ENCODE data around the gene ARF1. TPM values are rescaled to one million over a fixed set of nuclear protein-coding genes. Genes with fewer than 3 reads are reported as not detected.

ARF1 gene
- total RNA-seq, 1 donor from 2014 or later, result 361 TPM

GRCh38 chr1:228050571-228051231 lies 31.8 kb upstream of the ARF1 start:
- DNase-seq (ENCODE audit: low spot score), result no peak

DNA sequence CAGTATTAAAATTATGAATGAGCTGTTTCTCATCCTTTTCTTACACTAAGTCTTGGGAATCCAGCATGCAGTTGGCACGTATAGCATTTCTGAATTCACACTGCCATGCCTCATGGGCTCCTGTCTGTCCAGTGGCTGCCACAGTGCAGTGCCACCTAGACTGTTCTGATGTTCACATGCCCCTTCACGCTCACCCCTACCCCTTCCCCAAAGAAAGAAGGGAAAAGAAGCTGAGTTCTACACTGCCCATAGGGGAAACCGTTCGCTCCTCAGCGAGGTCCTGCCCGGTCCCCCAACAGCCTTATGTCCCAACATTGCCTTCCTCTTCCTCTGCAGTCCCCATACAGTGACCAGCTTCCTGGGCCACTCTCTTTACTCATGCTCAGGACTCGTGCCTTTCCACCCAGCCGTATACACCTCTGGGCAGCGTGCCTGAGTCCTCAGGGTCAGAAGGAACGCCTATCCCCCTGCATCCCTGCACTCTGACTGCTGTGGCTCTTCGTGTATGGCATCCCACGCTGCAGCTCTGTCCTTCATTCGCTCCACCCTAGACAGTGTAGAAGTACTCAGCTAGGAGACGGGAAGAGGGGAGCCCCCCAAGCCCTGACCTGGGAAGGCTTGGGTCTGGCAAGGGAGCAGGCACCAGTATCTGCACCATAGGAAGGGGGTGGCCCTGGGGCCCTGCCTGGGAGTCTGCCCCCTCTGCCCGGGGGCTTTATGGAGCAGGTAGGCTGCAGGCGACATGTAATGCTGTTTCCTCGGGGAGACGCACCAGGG lies 24.1 kb upstream of the ARF1 start:
- DNase-seq (ENCODE audit: low spot score), result no peak

GRCh38 chr1:228058949-228059633 lies 23.4 kb upstream of the ARF1 start:
- no peak for DNase-seq (ENCODE audit: low spot score)

GRCh38 chr1:228059634-228060457 lies 22.7 kb upstream of the ARF1 start:
- DNase-seq (ENCODE audit: low spot score), result peak; percentile 89

- no peak for DNase-seq (ENCODE audit: low spot score)
Measured at GRCh38 chr1:228060458-228061190, 21.9 kb upstream of the ARF1 start.

DNA sequence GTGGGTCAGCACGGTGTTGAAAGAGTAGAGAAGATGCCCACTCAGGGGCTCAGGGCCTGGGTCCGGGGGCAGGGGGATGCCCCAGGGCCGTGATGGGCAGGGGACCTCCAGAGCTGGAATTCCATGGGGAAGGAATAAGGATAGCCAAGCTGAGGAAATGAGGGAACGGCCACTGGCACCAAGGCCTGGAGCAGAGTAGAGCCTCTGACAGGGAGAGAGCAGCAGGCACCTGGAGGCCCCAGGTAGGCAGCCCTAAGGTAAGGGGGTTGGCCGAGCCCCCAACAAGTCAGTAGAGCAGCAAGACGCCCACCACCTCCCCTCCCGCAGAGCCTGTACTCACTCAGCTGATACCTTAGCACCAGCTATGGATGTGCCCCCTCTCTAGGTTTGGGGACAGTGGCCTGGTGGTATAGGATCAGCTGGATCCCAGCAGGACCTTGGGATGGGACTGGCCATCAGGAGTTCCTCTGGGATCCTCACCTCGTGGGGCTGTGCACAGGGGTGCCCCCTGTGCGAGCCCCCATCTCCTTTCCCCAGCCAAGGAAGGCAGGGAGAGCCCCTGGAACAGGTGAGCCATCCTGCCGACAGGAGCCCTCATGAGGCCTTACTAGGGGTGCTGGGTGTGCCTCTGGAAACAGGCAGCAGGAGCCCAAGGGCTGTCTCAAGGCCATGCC lies 21.0 kb upstream of the ARF1 start:
- DNase-seq (ENCODE audit: low spot score), result no peak

DNA sequence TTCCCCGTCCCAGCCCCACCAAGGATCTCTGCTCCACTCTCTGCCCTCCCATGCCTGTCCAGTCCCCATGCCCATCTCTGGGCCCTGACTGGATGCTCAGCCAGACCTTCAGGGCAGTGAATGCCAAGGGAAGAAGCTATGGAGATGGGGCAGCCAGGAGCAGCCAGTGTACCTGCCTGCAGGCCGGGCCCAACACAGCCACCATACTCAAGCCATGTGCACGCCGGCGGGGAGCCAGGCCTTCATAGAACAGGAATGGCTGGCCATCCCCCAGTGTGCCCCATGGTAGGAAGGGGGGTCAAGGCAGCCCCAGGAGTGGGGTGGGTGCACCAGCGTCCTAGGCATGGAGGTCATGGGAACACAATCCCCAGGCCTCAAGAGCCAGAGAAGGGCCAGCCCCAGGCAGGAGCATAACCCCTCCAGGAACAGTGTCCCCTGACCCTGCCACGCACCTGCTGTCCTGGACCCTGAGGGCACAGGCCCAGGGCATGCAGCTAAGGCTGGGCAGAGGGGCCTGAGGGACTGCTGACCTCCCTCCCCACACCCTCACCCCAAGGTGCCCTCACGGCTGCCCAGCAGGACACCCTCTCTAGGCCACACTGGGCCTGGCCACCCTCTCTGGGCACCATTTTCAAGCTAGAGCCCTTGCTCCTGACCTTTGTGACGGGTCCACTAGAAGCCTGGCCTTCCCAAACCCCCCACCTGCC lies 20.3 kb upstream of the ARF1 start:
- DNase-seq (ENCODE audit: low spot score), result no peak

GRCh38 chr1:228062812-228063211 lies 19.7 kb upstream of the ARF1 start:
- DNase-seq (ENCODE audit: low spot score), result no peak

GRCh38 chr1:228063251-228064191 lies 19.0 kb upstream of the ARF1 start:
- no peak for DNase-seq (ENCODE audit: low spot score)

- no peak for DNase-seq (ENCODE audit: low spot score)
Measured at GRCh38 chr1:228064296-228064695, 18.2 kb upstream of the ARF1 start.

GRCh38 chr1:228064741-228065542 lies 17.6 kb upstream of the ARF1 start:
- DNase-seq (ENCODE audit: low spot score), result no peak

- no peak for DNase-seq (ENCODE audit: low spot score)
Measured at GRCh38 chr1:228065543-228066347, 16.8 kb upstream of the ARF1 start.

- no peak for DNase-seq (ENCODE audit: low spot score)
Measured at GRCh38 chr1:228066416-228066815, 16.1 kb upstream of the ARF1 start.

- no peak for DNase-seq (ENCODE audit: low spot score)
Measured at GRCh38 chr1:228066891-228067654, 15.4 kb upstream of the ARF1 start.

DNA sequence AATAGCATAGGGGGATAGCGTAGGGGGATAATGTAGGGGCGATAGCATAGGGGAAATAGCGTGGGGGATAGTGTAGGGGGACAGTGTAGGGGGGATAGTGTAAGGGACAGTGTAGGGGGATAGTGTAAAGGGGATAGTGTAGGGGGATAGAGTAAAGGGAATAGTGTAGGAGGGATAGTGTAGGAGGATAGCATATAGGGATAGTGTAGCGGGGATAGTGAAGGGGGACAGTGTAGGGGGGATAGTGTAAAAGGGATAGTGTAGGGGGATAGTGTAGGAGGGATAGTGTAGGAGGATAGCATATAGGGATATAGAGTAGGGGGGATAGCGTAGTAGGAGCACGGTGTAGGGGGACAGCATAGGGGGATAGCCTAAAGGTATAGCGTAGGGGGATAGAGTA lies 14.1 kb upstream of the ARF1 start:
- no peak for DNase-seq (ENCODE audit: low spot score)

DNA sequence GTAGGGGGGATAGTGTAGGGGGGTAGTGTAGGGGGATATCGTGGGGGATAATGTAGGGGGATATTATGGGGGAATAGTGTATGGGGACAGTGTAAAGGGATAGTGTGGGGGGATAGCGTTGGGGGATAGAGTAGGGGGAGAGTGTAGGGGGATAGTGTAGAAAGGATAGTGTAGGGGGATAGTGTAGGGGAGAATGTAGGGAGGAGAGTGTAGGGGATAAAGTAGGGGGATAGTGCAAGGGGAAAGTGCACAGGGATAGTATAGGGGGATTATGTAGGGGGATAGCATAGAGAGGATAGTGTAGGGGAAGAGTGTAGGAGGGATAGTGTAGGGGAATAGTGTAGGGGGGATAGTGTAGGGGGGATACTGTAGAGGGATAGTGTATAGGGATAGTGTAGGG lies 12.3 kb upstream of the ARF1 start:
- no peak for DNase-seq (ENCODE audit: low spot score)
